Left lung (tissue), 10 donors: ENCODE measurements around the gene PALLD. TPM values are rescaled to one million over a fixed set of nuclear protein-coding genes. Genes with fewer than 3 reads are reported as not detected.

Source experiments
- ATAC-seq: fragments of 200-7000 bp; cut with Tn5 transposase; one replicate; pipeline ENCODE4 v1.9.1; 2020; ENCODE audit warnings: moderate library complexity
- DNase-seq, 4 donors: peaks; one replicate each; pipeline ENCODE4 v3.0.0-alpha.2; 2013 to 2020
- H3K27ac ChIP-seq, 2 donors: fragments of 200-600 bp; sonication (generic) in 1 of 2; one replicate each; pipeline versions ENCODE4 v1.5.0 to v1.8.0; 2020 to 2021
- H3K27me3 ChIP-seq, 2 donors: fragments of 200-600 bp; sonication (generic) in 1 of 2; one replicate each; pipeline versions ENCODE4 v1.5.0 to v1.8.0; 2020 to 2021
- H3K36me3 ChIP-seq, 2 donors: fragments of 200-600 bp; sonication (generic) in 1 of 2; one replicate each; pipeline versions ENCODE4 v1.5.0 to v1.8.0; 2020 to 2021
- H3K4me1 ChIP-seq, 2 donors: fragments of 200-600 bp; one replicate each; pipeline ENCODE4 v1.8.0; 2021
- H3K4me3 ChIP-seq, 2 donors: fragments of 200-600 bp; sonication (generic) in 1 of 2; one replicate each; pipeline versions ENCODE4 v1.5.0 to v1.8.0; 2020 to 2021; ENCODE audit warnings: mild to moderate bottlenecking in 1 of 2
- H3K9me3 ChIP-seq, 2 donors: fragments of 200-600 bp; sonication (generic) in 1 of 2; one replicate each; pipeline versions ENCODE4 v1.5.0 to v1.8.0; 2020 to 2021
- CTCF ChIP-seq, 2 donors: fragments of 200-600 bp; sonication (generic) in 1 of 2; IDR thresholded peaks; one replicate each; pipeline versions ENCODE4 v1.5.0 to v1.8.0; 2021; ENCODE audit warnings: antibody characterized with exemption in 2 of 2
- intact Hi-C, 2 donors: fragments of 100-400 bp; cut with DNase I; formaldehyde crosslinking; loops; one replicate each; pipeline versions ENCODE4 v1.11.2 to v1.14.2; 2022
- polyA plus RNA-seq, 6 donors: library from polyadenylated mRNA; unstranded; fragments of 120-200 nt; gene quantifications; one replicate each; pipeline ENCODE4 v1.2.1, GENCODE V29; 2013; ENCODE audit not compliant: insufficient read length in 6 of 6
- total RNA-seq, 2 donors: library from RNA; stranded (reverse); fragmentation: NEBNext Ultra II Directional; extraction: Animal tissue kit (Norgen Biotek cat#: 25700); gene quantifications; one replicate each; pipeline ENCODE4 v1.2.1, GENCODE V29; 2021
- donor health status: DM: no; HTN: yes; CAD: no.
- donor health status: DM: no; HTN: no; CAD: no.

The PALLD gene
- total and polyA plus RNA-seq, 8 donors = 67.5 to 194 (median 80.4) TPM

GRCh38 chr4:168474660-168475320, 22.1 kb upstream of the PALLD start:
- Histone ChIP-seq H3K36me3 (peaks cover 0 to 33% of the 10 kb centered on the region in 2 donors), H3K4me1 (peaks cover 0 to 61% of the 10 kb centered on the region in 2 donors), H3K4me3 (no peak overlapping the region), H3K27ac (no peak overlapping the region), H3K27me3 (no peaks in the 10 kb centered on the region), H3K9me3 (no peaks in the 10 kb centered on the region)
- TF ChIP-seq CTCF (IDR thresholded peaks at IDR 0.05) = no peak
- intact Hi-C loops = no loop called here
- DNase-seq (no peak), ATAC-seq (no peak)

- Histone ChIP-seq H3K27ac (no peak overlapping the region), H3K36me3 (peaks cover 0 to 23% of the 10 kb centered on the region in 2 donors), H3K4me3 (no peak overlapping the region), H3K9me3 (no peaks in the 10 kb centered on the region), H3K4me1 (peaks cover 0 to 61% of the 10 kb centered on the region in 2 donors), H3K27me3 (no peaks in the 10 kb centered on the region)
- DNase-seq = peak in 1 of 4 donors; percentile 25
- intact Hi-C loops = no loop called here
- ATAC-seq = no peak
- no peak for TF ChIP-seq CTCF (IDR thresholded peaks at IDR 0.05)
Observed at GRCh38 chr4:168475745-168476144, 21.1 kb upstream of the PALLD start.

GRCh38 chr4:168478868-168479267, 18.0 kb upstream of the PALLD start:
- intact Hi-C loops = no loop called here
- Histone ChIP-seq H3K27me3 (no peaks in the 10 kb centered on the region), H3K27ac (peak overlapping the region in 1 of 2 donors; percentile 95), H3K4me1 (peaks cover 0 to 73% of the 10 kb centered on the region in 2 donors), H3K36me3 (no peaks in the 10 kb centered on the region), H3K9me3 (no peaks in the 10 kb centered on the region), H3K4me3 (peak overlapping the region in 1 of 2 donors; percentile 56)
- ATAC-seq (no peak), DNase-seq (no peak)
- no peak for TF ChIP-seq CTCF (IDR thresholded peaks at IDR 0.05)

- Histone ChIP-seq H3K27ac (peak overlapping the region; percentile 95), H3K36me3 (no peaks in the 10 kb centered on the region), H3K9me3 (no peaks in the 10 kb centered on the region), H3K4me1 (peaks cover 0 to 51% of the 10 kb centered on the region in 2 donors), H3K4me3 (peak overlapping the region; percentile 56 to 57), H3K27me3 (no peaks in the 10 kb centered on the region)
- peak in 1 of 4 donors; percentile 31 for DNase-seq
- ATAC-seq = peak; percentile 68
- TF ChIP-seq CTCF (IDR thresholded peaks at IDR 0.05) = no peak
- intact Hi-C loops = no loop called here
Observed at GRCh38 chr4:168480931-168481611, 15.8 kb upstream of the PALLD start.

GRCh38 chr4:168483811-168484210, 13.0 kb upstream of the PALLD start:
- Histone ChIP-seq H3K4me3 (no peak overlapping the region), H3K4me1 (peaks cover 0 to 29% of the 10 kb centered on the region in 2 donors), H3K27ac (no peak overlapping the region), H3K27me3 (no peaks in the 10 kb centered on the region), H3K36me3 (no peaks in the 10 kb centered on the region), H3K9me3 (no peaks in the 10 kb centered on the region)
- DNase-seq (no peak), ATAC-seq (no peak)
- no peak for TF ChIP-seq CTCF (IDR thresholded peaks at IDR 0.05)
- intact Hi-C loops = no loop called here
